ENCODE results near the gene ITGA5.

DNA sequence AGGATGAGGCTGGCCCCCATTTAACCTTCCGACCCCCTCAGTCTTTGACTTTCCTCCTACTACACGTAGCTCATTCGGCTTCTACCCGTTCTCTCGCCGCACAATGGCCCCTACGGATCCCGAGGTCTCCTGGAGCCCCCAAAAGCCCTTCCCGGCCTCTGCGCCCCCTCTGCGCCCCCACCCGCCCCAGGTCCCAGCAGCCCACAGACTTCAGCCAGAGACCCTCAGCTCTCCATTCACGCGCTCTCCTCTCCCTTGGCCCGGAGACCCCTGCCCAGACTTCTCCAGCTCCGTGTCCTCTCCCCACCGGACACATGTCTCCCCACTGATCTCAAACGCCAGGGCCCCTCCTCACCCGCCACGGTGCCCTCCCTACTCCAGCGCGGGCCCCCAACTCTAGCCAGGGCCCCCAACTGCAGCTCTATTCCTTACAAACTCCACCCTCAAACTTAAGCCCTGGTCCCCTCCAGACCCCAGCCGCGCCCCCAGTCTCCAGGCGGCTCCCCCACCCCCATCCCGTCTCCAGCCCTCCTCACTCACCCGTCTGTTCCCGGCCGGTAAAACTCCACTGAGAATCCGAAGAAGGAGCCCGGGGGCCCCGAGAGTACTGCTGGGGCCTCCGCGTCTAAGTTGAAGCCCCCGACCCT lies 502 bp downstream of the ITGA5 start:
- TF ChIP-seq, protein P1, sequence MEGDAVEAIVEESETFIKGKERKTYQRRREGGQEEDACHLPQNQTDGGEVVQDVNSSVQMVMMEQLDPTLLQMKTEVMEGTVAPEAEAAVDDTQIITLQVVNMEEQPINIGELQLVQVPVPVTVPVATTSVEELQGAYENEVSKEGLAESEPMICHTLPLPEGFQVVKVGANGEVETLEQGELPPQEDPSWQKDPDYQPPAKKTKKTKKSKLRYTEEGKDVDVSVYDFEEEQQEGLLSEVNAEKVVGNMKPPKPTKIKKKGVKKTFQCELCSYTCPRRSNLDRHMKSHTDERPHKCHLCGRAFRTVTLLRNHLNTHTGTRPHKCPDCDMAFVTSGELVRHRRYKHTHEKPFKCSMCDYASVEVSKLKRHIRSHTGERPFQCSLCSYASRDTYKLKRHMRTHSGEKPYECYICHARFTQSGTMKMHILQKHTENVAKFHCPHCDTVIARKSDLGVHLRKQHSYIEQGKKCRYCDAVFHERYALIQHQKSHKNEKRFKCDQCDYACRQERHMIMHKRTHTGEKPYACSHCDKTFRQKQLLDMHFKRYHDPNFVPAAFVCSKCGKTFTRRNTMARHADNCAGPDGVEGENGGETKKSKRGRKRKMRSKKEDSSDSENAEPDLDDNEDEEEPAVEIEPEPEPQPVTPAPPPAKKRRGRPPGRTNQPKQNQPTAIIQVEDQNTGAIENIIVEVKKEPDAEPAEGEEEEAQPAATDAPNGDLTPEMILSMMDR (IDR thresholded peaks at IDR 0.05; ENCODE audit: insufficient read depth, low read depth, low read length), result no peak
- no peak for TF ChIP-seq EZH2 (IDR thresholded peaks at IDR 0.05; ENCODE audit: insufficient read depth, low read length)
